K562 (cell line): ENCODE data around the gene TRIM26. TPM values are rescaled to one million over a fixed set of nuclear protein-coding genes. Genes with fewer than 3 reads are reported as not detected.

Source experiments
- ATAC-seq: fragments of 200-7000 bp; cut with Tn5 transposase; 3 replicates; pipeline ENCODE4 v1.9.1; 2020; ENCODE audit warnings: moderate library complexity
- BruUV-seq: library from RNA; stranded (reverse); fragments of 400-500 nt; replicated peaks from 2 replicates; lab custom pipeline; 2021; lab: Mats Ljungman, UMichigan
- CTCF ChIA-PET: fragments of 300-600 bp; formaldehyde crosslinking; extraction: SDS; loops from one replicate; lab custom pipeline; 2021; ENCODE audit warnings: low intra/inter-chr PET ratio; lab: Yijun Ruan, JAX
- POLR2A ChIA-PET: fragments of 300-600, 350-650 bp; sonication (Branson Sonifier 250); formaldehyde crosslinking; extraction: SDS; loops from one replicate; lab custom pipeline; 2021; ENCODE audit warnings: antibody characterized with exemption, inconsistent platforms; lab: Yijun Ruan, JAX
- DNase-seq, 4 experiments: peaks; one replicate each; pipeline versions ENCODE4 v3.0.0 to v3.0.0-alpha.2; 2011 to 2018; ENCODE audit warnings: low spot score in 3 of 4, mixed read lengths in 3 of 4; ENCODE audit errors: extremely low read depth in 1 of 4
- FAIRE-seq: peaks from 2 replicates; lab custom pipeline; 2011; peaks lifted over from hg19 to GRCh38; lab: Jason Lieb, UNC
- H2AFZ ChIP-seq: 2 replicates; pipeline ENCODE4 v1.6.0; 2011; ENCODE audit warnings: low read depth, low read length, control low read depth, inconsistent platforms
- H3K27ac ChIP-seq: fragments of 200-600 bp; 3 replicates; pipeline ENCODE4 v1.8.0; 2011; ENCODE audit warnings: low read depth, mild to moderate bottlenecking, control low read depth, inconsistent platforms, low read length, moderate library complexity, mixed read lengths; ENCODE audit errors: extremely low read depth
- H3K27me3 ChIP-seq, 2 experiments: fragments of 300-600 bp in 1 of 2; 2 replicates in 1 of 2; 3 replicates in 1 of 2; pipeline versions ENCODE4 v1.6.0 to v1.8.0; 2011; ENCODE audit warnings: inconsistent platforms in 2 of 2, low read length in 2 of 2, mild to moderate bottlenecking in 1 of 2, mixed read lengths in 1 of 2, moderate library complexity in 1 of 2; ENCODE audit not compliant: control insufficient read depth in 2 of 2, insufficient read depth in 2 of 2
- H3K36me3 ChIP-seq: fragments of 300-600 bp; 3 replicates; pipeline ENCODE4 v1.8.0; 2011; ENCODE audit warnings: mild to moderate bottlenecking, low read length, inconsistent platforms; ENCODE audit not compliant: control insufficient read depth, insufficient read depth
- H3K4me1 ChIP-seq, 2 experiments: fragments of 200-600 bp in 1 of 2; replicated peaks in 1 of 2; 2 replicates in 1 of 2; 3 replicates in 1 of 2; pipeline versions ENCODE4 v1.5.1 to v1.8.0; 2011; ENCODE audit warnings: inconsistent platforms in 2 of 2, low read length in 2 of 2, mild to moderate bottlenecking in 1 of 2, mixed read lengths in 1 of 2, moderate library complexity in 1 of 2; ENCODE audit not compliant: control insufficient read depth in 2 of 2, insufficient read depth in 2 of 2
- H3K4me2 ChIP-seq: 2 replicates; pipeline ENCODE4 v1.6.1; 2011; ENCODE audit warnings: low read length, control low read depth, inconsistent platforms, mixed read lengths; ENCODE audit not compliant: insufficient read depth
- H3K4me3 ChIP-seq: fragments of 200-600 bp; sonication (generic), shearing (Covaris generic); 2 replicates; pipeline ENCODE4 v1.5.1; 2016; ENCODE audit warnings: control low read depth, inconsistent platforms
- H3K79me2 ChIP-seq: fragments of 200-600 bp; 3 replicates; pipeline ENCODE4 v1.8.0; 2011; ENCODE audit warnings: low read length, inconsistent platforms; ENCODE audit not compliant: control insufficient read depth, insufficient read depth
- H3K9ac ChIP-seq, 2 experiments: 2 replicates each; pipeline versions ENCODE4 v1.6.0 to v1.6.1; 2011; ENCODE audit warnings: low read depth in 2 of 2, low read length in 2 of 2, control low read depth in 1 of 2, inconsistent platforms in 1 of 2, mild to moderate bottlenecking in 1 of 2, mixed read lengths in 1 of 2; ENCODE audit not compliant: insufficient read depth in 1 of 2
- H3K9me1 ChIP-seq: one replicate; pipeline ENCODE4 v1.6.0; 2011; ENCODE audit warnings: inconsistent platforms, mild to moderate bottlenecking, low read length, moderate library complexity; ENCODE audit not compliant: control insufficient read depth, insufficient read depth
- H3K9me3 ChIP-seq: replicated peaks from 2 replicates; pipeline ENCODE4 v1.5.1; 2011; ENCODE audit warnings: low read depth, low read length, inconsistent platforms; ENCODE audit not compliant: control insufficient read depth, insufficient read depth
- H4K20me1 ChIP-seq: replicated peaks from 2 replicates; pipeline ENCODE4 v1.6.1; 2011; ENCODE audit warnings: low read length, inconsistent platforms, mixed read lengths; ENCODE audit not compliant: control insufficient read depth, insufficient read depth
- ADNP ChIP-seq: fragments of 200-800 bp; sonication (Bioruptor generic); IDR thresholded peaks from 2 replicates; pipeline ENCODE4 v1.6.1; 2016; ENCODE audit warnings: missing genetic modification characterization, missing compliant biosample characterization
- ATF1 ChIP-seq, 2 experiments: fragments of 450-650 bp in 1 of 2; IDR thresholded peaks; 2 replicates each; pipeline ENCODE4 v1.6.1; 2016; ENCODE audit warnings: missing compliant biosample characterization in 1 of 2, missing genetic modification characterization in 1 of 2
- BCOR ChIP-seq: fragments of 450-650 bp; IDR thresholded peaks from 2 replicates; pipeline ENCODE4 v1.6.1; 2016
- CHD4 ChIP-seq: fragments of 200-600 bp; sonication (generic); IDR thresholded peaks from 3 replicates; pipeline ENCODE4 v1.6.1; 2012; ENCODE audit warnings: low read depth, mild to moderate bottlenecking, mixed read lengths, low read length, inconsistent platforms; ENCODE audit not compliant: insufficient read depth, insufficient replicate concordance, poor library complexity, severe bottlenecking
- COPS2 ChIP-seq: fragments of 450-650 bp; conservative IDR thresholded peaks from 2 replicates; pipeline ENCODE4 v1.6.1; 2016; ENCODE audit warnings: mild to moderate bottlenecking, moderate library complexity
- GABPB1 ChIP-seq: sonication (generic); formaldehyde crosslinking; IDR thresholded peaks from 2 replicates; pipeline ENCODE4 v1.8.0; 2022; ENCODE audit warnings: mild to moderate bottlenecking, missing genetic modification reagents
- GTF2F1 ChIP-seq: IDR thresholded peaks from 2 replicates; pipeline ENCODE4 v1.6.1; 2011; ENCODE audit warnings: low read depth, low read length, improper control_type of control experiment
- KDM5B ChIP-seq: fragments of 200-600 bp; sonication (generic); IDR thresholded peaks from 2 replicates; pipeline ENCODE4 v1.6.1; 2012; ENCODE audit warnings: low read depth, mild to moderate bottlenecking, moderate library complexity, low read length, control low read depth, inconsistent platforms; ENCODE audit not compliant: insufficient replicate concordance
- MEF2D ChIP-seq: conservative IDR thresholded peaks from 2 replicates; pipeline ENCODE4 v1.6.1; 2016; ENCODE audit warnings: low read depth, missing genetic modification characterization, missing compliant biosample characterization
- NFYB ChIP-seq: IDR thresholded peaks from 2 replicates; pipeline ENCODE4 v1.6.1; 2011; ENCODE audit warnings: mild to moderate bottlenecking, moderate library complexity; ENCODE audit not compliant: insufficient read length; ENCODE audit errors: extremely low read depth
- NR4A1 ChIP-seq, 2 experiments: fragments of 250-450 bp in 1 of 2; fragments of 450-650 bp in 1 of 2; sonication (Bioruptor Pico) in 1 of 2; IDR thresholded peaks; 2 replicates each; pipeline versions ENCODE4 v1.4.0 to v1.6.1; 2016 to 2020; ENCODE audit warnings: mild to moderate bottlenecking in 2 of 2, missing compliant biosample characterization in 1 of 2, missing genetic modification characterization in 1 of 2, moderate library complexity in 1 of 2
- RBM14 ChIP-seq: fragments of 200-400 bp; formaldehyde crosslinking; IDR thresholded peaks from 2 replicates; pipeline ENCODE4 v1.6.1; 2018; ENCODE audit warnings: low read depth, mild to moderate bottlenecking, low read length, moderate library complexity, borderline replicate concordance; ENCODE audit not compliant: insufficient read depth
- RBM25 ChIP-seq: fragments of 200-400 bp; formaldehyde crosslinking; IDR thresholded peaks from 2 replicates; pipeline ENCODE4 v1.6.1; 2018; ENCODE audit warnings: low read length, low read depth, moderate library complexity; ENCODE audit not compliant: severe bottlenecking
- SPI1 ChIP-seq: IDR thresholded peaks from 2 replicates; pipeline ENCODE4 v1.6.1; 2011; ENCODE audit warnings: low read depth, low read length, control low read depth, borderline replicate concordance
- YY1 ChIP-seq, 3 experiments: IDR thresholded peaks; 2 replicates each; pipeline ENCODE4 v1.6.1; 2011; ENCODE audit warnings: low read length in 2 of 3, mild to moderate bottlenecking in 2 of 3, moderate library complexity in 2 of 3, borderline replicate concordance in 1 of 3, control low read depth in 1 of 3, low read depth in 1 of 3; ENCODE audit not compliant: insufficient read depth in 3 of 3, insufficient replicate concordance in 2 of 3, control insufficient read depth in 1 of 3, insufficient read length in 1 of 3; ENCODE audit errors: extremely low read depth in 1 of 3
- ZNF146 ChIP-seq: IDR thresholded peaks from one replicate; pipeline ENCODE4 v1.6.1; 2018; ENCODE audit warnings: missing compliant biosample characterization; ENCODE audit not compliant: unreplicated experiment
- ZNF184 ChIP-seq: sonication (generic); formaldehyde crosslinking; IDR thresholded peaks from 2 replicates; pipeline ENCODE4 v1.5.0; 2020; ENCODE audit warnings: missing genetic modification reagents
- WGBS: fragments of 100-300 bp; shearing (Covaris generic); methylation state at CpG from one replicate; pipeline ENCODE4 v1.1.6; 2016; ENCODE audit warnings: low coverage, mixed read lengths; ENCODE audit not compliant: insufficient coverage; ENCODE audit errors: missing lambda C conversion rate; 5-methylcytosine and 5-hydroxymethylcytosine counted together
- in situ Hi-C: fragments of 300-500 bp; cut with MboI; formaldehyde crosslinking; loops from 4 replicates; pipeline ENCODE4 v1.15.0; 2018; ENCODE audit warnings: inconsistent platforms, mixed read lengths
- intact Hi-C: fragments of 100-400 bp; cut with micrococcal nuclease; formaldehyde crosslinking; loops from 2 replicates; pipeline ENCODE4 v1.14.2; 2022
- polyA plus RNA-seq, 8 experiments: library from polyadenylated mRNA; depleted of rRNA in 4 of 8; stranded (reverse) in 5 of 8; unstranded in 3 of 8; fragments of >200 nt; fragmentation: Nextera tagmentation in 2 of 8; fragmentation: Illumina TruSeq in 1 of 8; extraction: Ambion mirVana in 2 of 8; extraction: Trizol in 1 of 8; gene quantifications; 2 replicates each; pipeline versions ENCODE4 v1.2.1 to v1.2.3, GENCODE V29; 2011 to 2014; ENCODE audit warnings: inconsistent platforms in 1 of 8, missing spikeins in 1 of 8
- total RNA-seq, 7 experiments: library from RNA; depleted of rRNA in 6 of 7; stranded (reverse); fragments of >200 nt in 6 of 7; fragmentation: Illumina TruSeq in 2 of 7; extraction: Trizol in 2 of 7; gene quantifications; 2 replicates each; pipeline versions ENCODE4 v1.2.1 to v1.2.3, GENCODE V29; 2011 to 2021; ENCODE audit warnings: low replicate concordance in 1 of 7
- TF ChIP-seq, protein P1 (sequence below): fragments of 250-450 bp; sonication (Bioruptor Pico); IDR thresholded peaks from 2 replicates; pipeline ENCODE4 v1.6.1; 2021; ENCODE audit warnings: mild to moderate bottlenecking

TRIM26 gene
- total and polyA plus RNA-seq, 9 of the 15 experiments (the other 6 are each of a cell fraction or from before 2014, with no cell fraction given): 0.80 to 5.0 (median 2.8) TPM

DNA sequence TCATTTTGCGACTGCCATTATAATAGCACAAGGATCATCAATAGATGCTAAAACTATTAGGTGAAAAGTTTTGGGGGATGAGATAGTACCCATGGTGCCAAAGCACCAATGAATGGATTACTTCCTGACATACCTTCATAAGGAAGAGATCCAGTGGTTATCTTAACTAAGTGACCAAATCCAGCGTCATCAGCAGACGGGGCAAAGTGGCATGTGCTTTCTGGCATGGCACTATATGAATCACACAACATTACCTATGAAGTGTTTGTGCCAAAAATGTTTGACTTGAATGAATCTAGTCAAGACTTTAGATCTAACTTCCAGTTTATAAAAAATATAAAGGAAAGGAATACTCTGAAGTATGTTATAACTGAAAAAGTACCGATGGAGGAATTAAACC lies 10.8 kb downstream of the TRIM26 start (continued):
- TF ChIP-seq ATF1 (CRISPR knock-in tag; IDR thresholded peaks at IDR 0.05) (no peak), ATF1 (tag; IDR thresholded peaks at IDR 0.05) (no peak), KDM5B (no peak), ZNF146 (no peak)

DNA sequence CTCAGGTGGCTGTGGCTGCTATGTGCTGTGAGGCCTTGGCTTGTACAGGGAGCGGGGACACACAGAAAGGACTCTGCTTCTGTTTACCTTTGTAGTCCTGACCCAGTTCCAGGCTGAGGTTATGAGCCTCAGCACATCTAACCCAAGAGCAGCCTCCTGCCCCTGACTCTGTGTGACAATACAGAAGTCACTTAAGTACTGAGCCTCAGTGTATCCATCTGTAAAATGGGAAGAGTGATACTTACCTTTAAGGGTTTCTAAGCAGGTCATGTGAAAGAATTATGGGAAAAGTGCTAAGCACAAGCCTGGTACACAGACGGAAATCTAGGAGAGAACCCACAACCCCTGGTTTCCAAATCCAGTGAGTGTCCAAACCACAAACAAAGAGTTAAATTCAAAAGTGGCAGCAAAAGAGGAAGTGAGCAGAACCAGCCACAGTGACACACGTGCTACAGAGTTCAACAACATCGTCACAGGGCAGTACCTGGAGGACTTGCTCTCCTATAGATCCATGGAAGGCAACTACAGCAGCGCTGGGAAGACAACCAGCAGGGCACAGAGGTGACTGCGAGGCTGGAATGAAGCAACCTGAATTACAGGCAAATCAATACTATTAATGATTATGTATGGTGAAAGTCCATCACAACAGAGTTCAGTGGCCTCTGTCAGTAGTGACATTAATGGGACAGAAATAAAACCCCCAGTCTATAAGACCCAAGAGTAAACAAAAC lies 12.5 kb downstream of the TRIM26 start:
- in situ Hi-C loops: no loop called here
- POLR2A ChIA-PET: no interaction called here
- TF ChIP-seq GABPB1 (CRISPR knock-in tag) (0 out of 2 replicates have a peak, but pooled peaks have one; percentile 23), GTF2F1 (no peak), ZNF184 (CRISPR knock-in tag) (peak; percentile 91), NR4A1 (CRISPR knock-in tag; IDR thresholded peaks at IDR 0.05) (no peak), NR4A1 (tag; IDR thresholded peaks at IDR 0.05) (no peak), NFYB (no peak), COPS2 (no peak), MEF2D (tag) (no peak), ADNP (tag) (peak; percentile 86), SPI1 (peak; percentile 98), RBM14 (no peak), CHD4 (peak; percentile 91), YY1 (IDR thresholded peaks at IDR 0.05; ENCODE audit: borderline replicate concordance in 1 of 3, control insufficient read depth in 1 of 3, extremely low read depth in 1 of 3, insufficient read depth in 3 of 3, insufficient read length in 1 of 3, insufficient replicate concordance in 2 of 3, low read depth in 1 of 3, low read length in 2 of 3) (no peak), RBM25 (peak; percentile 80), BCOR (peak; percentile 96)
- TF ChIP-seq, protein P1, sequence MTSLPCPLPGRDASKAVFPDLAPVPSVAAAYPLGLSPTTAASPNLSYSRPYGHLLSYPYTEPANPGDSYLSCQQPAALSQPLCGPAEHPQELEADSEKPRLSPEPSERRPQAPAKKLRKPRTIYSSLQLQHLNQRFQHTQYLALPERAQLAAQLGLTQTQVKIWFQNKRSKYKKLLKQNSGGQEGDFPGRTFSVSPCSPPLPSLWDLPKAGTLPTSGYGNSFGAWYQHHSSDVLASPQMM: no peak

More for the DNA sequence above, 12.5 kb downstream of the TRIM26 start:
- ATAC-seq: no peak
- H3K4me3 ChIP-seq: no peak overlapping the region
- H3K79me2 ChIP-seq: no peaks in the 10 kb centered on the region
- H3K9me1 ChIP-seq: no peaks in the 10 kb centered on the region
- no peak overlapping the region for H2AFZ ChIP-seq
- no peak for DNase-seq
- H3K4me1 ChIP-seq: peaks cover 0 to 10% of the 10 kb centered on the region in 2 experiments; a peak in 2 of 5 replicates
- WGBS: 18% methylated on average over 6 of the region's 6 CpGs
- H3K4me2 ChIP-seq: no peak overlapping the region
- no peaks in the 10 kb centered on the region for H3K9me3 ChIP-seq
- no peak for FAIRE-seq
- H3K36me3 ChIP-seq: no peaks in the 10 kb centered on the region
- peaks cover 28 to 50% of the 10 kb centered on the region in 2 experiments for H3K27me3 ChIP-seq
- intact Hi-C loops: no loop called here
- CTCF ChIA-PET: no interaction called here
- H3K27ac ChIP-seq: no peak overlapping the region
- H3K9ac ChIP-seq: no peak overlapping the region; a peak in 1 of 4 replicates
- H4K20me1 ChIP-seq: no peaks in the 10 kb centered on the region; the same call in 1 of the 2 replicates
- no TSS peak for BruUV-seq
